NCI-H82 treated with DMSO at 0.1 percent for 48 hours (cell line): ENCODE results near the gene EPB41.

Experiments
- DNase-seq: peaks from one replicate; lab custom pipeline; 2025; ENCODE audit not compliant: unreplicated experiment; lab: John Stamatoyannopoulos, UW

Gene EPB41

DNA sequence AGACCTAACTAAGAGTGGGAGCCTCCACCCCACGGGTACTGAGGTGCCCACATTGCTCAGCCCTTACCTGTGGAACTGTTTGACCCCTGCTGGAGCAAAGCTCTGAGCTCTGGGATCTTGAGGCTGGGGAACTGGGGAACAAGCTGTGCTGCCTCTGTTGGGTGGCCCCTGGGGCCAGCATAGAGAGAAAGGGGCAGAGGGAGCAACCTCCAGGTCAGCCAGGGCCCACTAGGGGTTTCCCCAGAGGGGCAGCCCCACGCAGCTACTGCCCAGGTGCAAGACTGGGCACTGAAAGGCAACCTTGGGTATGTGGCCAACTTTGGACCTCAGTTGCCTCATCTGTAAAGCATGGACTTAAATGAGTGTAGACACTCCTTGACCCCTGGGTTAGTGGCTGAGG is 23.5 kb upstream of the EPB41 start:
- DNase-seq = no peak

DNA sequence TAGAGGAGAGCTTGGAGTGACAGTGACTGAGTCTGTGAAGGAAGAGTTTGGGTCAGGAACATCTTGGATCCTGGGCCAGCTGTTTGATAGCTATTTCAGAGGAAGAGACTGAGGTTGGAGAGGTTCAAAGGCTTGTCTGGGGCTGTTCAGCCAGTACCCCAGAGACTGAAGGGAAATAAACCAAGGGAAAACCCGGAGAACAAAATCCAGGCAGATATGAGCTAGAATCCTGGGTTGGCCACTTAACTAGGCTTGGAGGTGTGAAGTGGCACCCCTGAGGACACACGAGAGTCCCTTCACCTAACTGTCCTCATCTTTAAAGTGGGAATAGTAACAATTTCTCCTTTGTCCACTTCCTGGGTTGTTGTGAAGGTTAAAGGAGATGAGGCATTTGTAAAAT is 23.1 kb upstream of the EPB41 start:
- no peak for DNase-seq

GRCh38 chr1:28893403-28894102 is 20.8 kb upstream of the EPB41 start:
- DNase-seq = peak; percentile 55

- no peak for DNase-seq
Observed at GRCh38 chr1:28894785-28895184, 19.6 kb upstream of the EPB41 start.

GRCh38 chr1:28895896-28896608 is 18.3 kb upstream of the EPB41 start:
- DNase-seq = no peak

- no peak for DNase-seq
Observed at GRCh38 chr1:28896609-28896986, 17.8 kb upstream of the EPB41 start.

- no peak for DNase-seq
Observed at GRCh38 chr1:28897789-28898188, 16.6 kb upstream of the EPB41 start.

GRCh38 chr1:28898405-28898881 is 15.9 kb upstream of the EPB41 start:
- DNase-seq = peak; percentile 41

GRCh38 chr1:28899267-28899666 is 15.1 kb upstream of the EPB41 start:
- DNase-seq = no peak

GRCh38 chr1:28900562-28900961 is 13.8 kb upstream of the EPB41 start:
- no peak for DNase-seq

GRCh38 chr1:28902738-28903137 is 11.6 kb upstream of the EPB41 start:
- no peak for DNase-seq

- DNase-seq = peak; percentile 73
Observed at GRCh38 chr1:28905921-28906666, 8.3 kb upstream of the EPB41 start.

GRCh38 chr1:28909198-28909597 is 5.2 kb upstream of the EPB41 start:
- DNase-seq = no peak

- DNase-seq = peak; percentile 89
Observed at GRCh38 chr1:28910379-28911115, 3.8 kb upstream of the EPB41 start.

- no peak for DNase-seq
Observed at GRCh38 chr1:28913786-28914227, 562 bp upstream of the EPB41 start.

GRCh38 chr1:28915031-28915895 is 894 bp downstream of the EPB41 start:
- DNase-seq = no peak

- DNase-seq = no peak
Observed at GRCh38 chr1:28917757-28918118, 3.4 kb downstream of the EPB41 start.

- no peak for DNase-seq
Observed at GRCh38 chr1:28921286-28921869, 7.0 kb downstream of the EPB41 start.

DNA sequence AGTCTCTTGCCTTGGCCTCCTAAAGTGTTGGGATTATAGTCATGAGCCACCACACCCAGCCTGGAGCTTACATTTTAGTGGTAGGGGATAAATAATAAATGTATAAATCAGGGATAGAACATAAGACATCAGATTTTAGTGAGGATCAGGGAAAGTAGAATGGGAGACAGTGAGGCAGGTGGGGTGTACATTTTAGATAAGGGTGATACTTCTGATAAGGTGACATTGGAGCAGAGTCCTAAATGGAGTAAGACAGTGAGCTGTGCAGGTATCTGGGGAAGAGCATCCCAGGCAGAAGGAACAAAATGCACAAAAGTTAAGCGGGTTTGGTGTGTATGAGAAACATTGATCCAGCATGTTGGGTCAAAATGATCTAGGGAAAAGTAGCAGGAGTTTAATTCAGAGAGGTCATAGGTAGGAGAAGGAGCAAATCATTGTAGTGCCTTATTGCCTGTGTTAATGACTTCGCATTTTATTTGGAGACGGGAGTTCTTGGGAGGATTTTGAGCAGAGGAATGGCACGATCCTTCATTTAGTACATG is 11.1 kb downstream of the EPB41 start:
- no peak for DNase-seq
